GM23338 (cell line): ENCODE data around the gene SLC25A17. TPM values are rescaled to one million over a fixed set of nuclear protein-coding genes. Genes with fewer than 3 reads are reported as not detected.

Source experiments
- ATAC-seq: fragments of 200-7000 bp; cut with Tn5 transposase; 3 replicates; pipeline ENCODE4 v1.9.1; 2020
- DNase-seq: peaks from one replicate; pipeline ENCODE4 v3.0.0-alpha.2; 2015; ENCODE audit warnings: low spot score
- H2AFZ ChIP-seq: fragments of 200-600 bp; sonication (generic); 2 replicates; pipeline ENCODE4 v1.8.0; 2016; ENCODE audit warnings: antibody characterized with exemption, mild to moderate bottlenecking, moderate library complexity
- H3F3A ChIP-seq: fragments of 200-600 bp; sonication (generic); replicated peaks from 2 replicates; pipeline ENCODE4 v1.8.0; 2017; ENCODE audit warnings: antibody characterized with exemption, mixed run types, low read depth
- H3K27ac ChIP-seq: fragments of 200-600 bp; sonication (generic); 2 replicates; pipeline ENCODE4 v1.6.1; 2016; ENCODE audit warnings: low read depth
- H3K27me3 ChIP-seq: fragments of 200-600 bp; sonication (generic); 2 replicates; pipeline ENCODE4 v1.8.0; 2016; ENCODE audit warnings: mild to moderate bottlenecking, mixed run types, moderate library complexity; ENCODE audit not compliant: insufficient read depth
- H3K36me3 ChIP-seq: fragments of 200-600 bp; sonication (generic); 2 replicates; pipeline ENCODE4 v1.8.0; 2016; ENCODE audit warnings: mild to moderate bottlenecking; ENCODE audit not compliant: insufficient read depth
- H3K4me1 ChIP-seq: fragments of 200-600 bp; sonication (generic); 2 replicates; pipeline ENCODE4 v1.8.0; 2016; ENCODE audit warnings: mild to moderate bottlenecking, moderate library complexity; ENCODE audit not compliant: insufficient read depth
- H3K4me2 ChIP-seq: fragments of 200-600 bp; sonication (generic); 2 replicates; pipeline ENCODE4 v1.7.1; 2017; ENCODE audit warnings: mixed run types
- H3K4me3 ChIP-seq: fragments of 200-600 bp; sonication (generic); 2 replicates; pipeline ENCODE4 v1.6.1; 2016; ENCODE audit warnings: mixed run types
- H3K79me2 ChIP-seq: fragments of 200-600 bp; sonication (generic); replicated peaks from 2 replicates; pipeline ENCODE4 v1.8.0; 2017; ENCODE audit warnings: mild to moderate bottlenecking; ENCODE audit not compliant: insufficient read depth
- H3K9me2 ChIP-seq: fragments of 200-600 bp; sonication (generic); 2 replicates; pipeline ENCODE4 v1.8.0; 2017; ENCODE audit not compliant: insufficient read depth
- H4K20me1 ChIP-seq: fragments of 200-600 bp; sonication (generic); replicated peaks from 2 replicates; pipeline ENCODE4 v1.8.0; 2017; ENCODE audit warnings: mild to moderate bottlenecking; ENCODE audit not compliant: insufficient read depth
- H3K27ac Mint-ChIP-seq: 2 replicates; pipeline ENCODE4 v1.8.0; 2020; ENCODE audit warnings: inconsistent platforms, mild to moderate bottlenecking, moderate library complexity, mixed read lengths
- H3K27me3 Mint-ChIP-seq: 3 replicates; pipeline ENCODE4 v1.8.0; 2022; ENCODE audit warnings: low read depth, mild to moderate bottlenecking, moderate library complexity, mixed read lengths, inconsistent platforms; ENCODE audit not compliant: insufficient read depth, poor library complexity
- H3K36me3 Mint-ChIP-seq: 3 replicates; pipeline ENCODE4 v1.8.0; 2021; ENCODE audit warnings: low read depth, mild to moderate bottlenecking, inconsistent platforms, moderate library complexity, mixed read lengths
- H3K4me1 Mint-ChIP-seq: 3 replicates; pipeline ENCODE4 v1.8.0; 2020; ENCODE audit warnings: mild to moderate bottlenecking, inconsistent platforms, mixed read lengths
- H3K4me3 Mint-ChIP-seq: 3 replicates; pipeline ENCODE4 v1.8.0; 2021; ENCODE audit warnings: moderate library complexity, mild to moderate bottlenecking, inconsistent platforms, mixed read lengths
- H3K9me3 Mint-ChIP-seq: 3 replicates; pipeline ENCODE4 v1.8.0; 2020; ENCODE audit warnings: moderate library complexity, mild to moderate bottlenecking, inconsistent platforms, mixed read lengths
- CREB1 ChIP-seq: fragments of 250-450 bp; sonication (Bioruptor Pico); IDR thresholded peaks from 2 replicates; pipeline ENCODE4 v1.5.0; 2020; ENCODE audit warnings: low read depth, mild to moderate bottlenecking, moderate library complexity
- CTCF ChIP-seq, 2 experiments: fragments of 200-600 bp in 1 of 2; sonication (generic) in 1 of 2; conservative IDR thresholded peaks; 2 replicates each; pipeline versions ENCODE4 v1.5.1 to v1.6.1; 2016 to 2017; ENCODE audit warnings: antibody characterized with exemption in 2 of 2, low read depth in 2 of 2, mild to moderate bottlenecking in 2 of 2, moderate library complexity in 1 of 2
- ETS1 ChIP-seq: IDR thresholded peaks from 2 replicates; pipeline ENCODE4 v1.6.1; 2016; ENCODE audit warnings: antibody characterized with exemption
- EZH2 ChIP-seq: fragments of 200-600 bp; sonication (generic); IDR thresholded peaks from one replicate; pipeline ENCODE4 v1.8.0; 2017; ENCODE audit warnings: antibody characterized with exemption, mild to moderate bottlenecking, low read depth; ENCODE audit not compliant: unreplicated experiment
- JUNB ChIP-seq: IDR thresholded peaks from one replicate; pipeline ENCODE4 v1.6.1; 2016; ENCODE audit warnings: antibody characterized with exemption; ENCODE audit not compliant: unreplicated experiment
- NANOG ChIP-seq: IDR thresholded peaks from 2 replicates; pipeline ENCODE4 v1.6.1; 2016; ENCODE audit warnings: antibody characterized with exemption, borderline replicate concordance
- REST ChIP-seq: IDR thresholded peaks from one replicate; pipeline ENCODE4 v1.6.1; 2018; ENCODE audit warnings: antibody characterized with exemption; ENCODE audit not compliant: unreplicated experiment
- STAT1 ChIP-seq: IDR thresholded peaks from one replicate; pipeline ENCODE4 v1.6.1; 2016; ENCODE audit warnings: antibody characterized with exemption; ENCODE audit not compliant: unreplicated experiment
- ZNF331 ChIP-seq: fragments of 250-450 bp; sonication (Bioruptor Pico); IDR thresholded peaks from 2 replicates; pipeline ENCODE4 v1.5.0; 2020; ENCODE audit warnings: low read depth, mild to moderate bottlenecking, moderate library complexity
- polyA plus RNA-seq: library from polyadenylated mRNA; unstranded; fragments of >200 nt; fragmentation: Nextera tagmentation; extraction: Ambion mirVana; gene quantifications from 2 replicates; pipeline ENCODE4 v1.2.1, GENCODE V29; 2016
- total RNA-seq: library from RNA; depleted of rRNA; stranded (reverse); fragments of >200 nt; shearing (Covaris generic); gene quantifications from 2 replicates; pipeline ENCODE4 v1.2.3, GENCODE V29; 2014
- TF ChIP-seq, protein P1 (sequence below): fragments of 250-450 bp; sonication (Bioruptor Pico); IDR thresholded peaks from 2 replicates; pipeline ENCODE4 v1.5.0; 2020; ENCODE audit warnings: mild to moderate bottlenecking, moderate library complexity

SLC25A17 gene
- total and polyA plus RNA-seq, 2 experiments from 2014 or later: 35.4 to 43.6 TPM

- H3K36me3 Mint-ChIP-seq: no peaks in the 10 kb centered on the region
- ATAC-seq (peak; percentile 64), DNase-seq (peak; percentile 45)
- H3K4me2 ChIP-seq: 0 out of 2 replicates have a peak overlapping the region, but pooled peaks have one; percentile 46
- H3K4me1 ChIP-seq: peaks cover 24% of the 10 kb centered on the region
- H4K20me1 ChIP-seq: no peaks in the 10 kb centered on the region
- no peak overlapping the region for H3K4me3 ChIP-seq
- peaks cover 3% of the 10 kb centered on the region; the same call in 1 of the 2 replicates for H3F3A ChIP-seq
- H3K27me3 ChIP-seq: no peaks in the 10 kb centered on the region
- H3K27ac Mint-ChIP-seq: peak overlapping the region; percentile 40; the same call in 1 of the 2 replicates
- H3K36me3 ChIP-seq: no peaks in the 10 kb centered on the region
- H2AFZ ChIP-seq: 0 out of 2 replicates have a peak overlapping the region, but pooled peaks have one; percentile 63
- H3K4me1 Mint-ChIP-seq: peaks cover 27% of the 10 kb centered on the region
- H3K79me2 ChIP-seq: no peaks in the 10 kb centered on the region
- peaks cover 11% of the 10 kb centered on the region for H3K27me3 Mint-ChIP-seq
- no peaks in the 10 kb centered on the region; the same call in 2 of the 3 replicates for H3K9me3 Mint-ChIP-seq
- TF ChIP-seq REST (no peak), JUNB (no peak), ZNF331 (CRISPR knock-in tag) (no peak), EZH2 (no peak), ETS1 (no peak), CREB1 (CRISPR knock-in tag) (no peak), CTCF (conservative IDR thresholded peaks at IDR 0.05; ENCODE audit: low read depth in 2 of 2) (no peak), NANOG (no peak), STAT1 (no peak)
- TF ChIP-seq, protein P1, sequence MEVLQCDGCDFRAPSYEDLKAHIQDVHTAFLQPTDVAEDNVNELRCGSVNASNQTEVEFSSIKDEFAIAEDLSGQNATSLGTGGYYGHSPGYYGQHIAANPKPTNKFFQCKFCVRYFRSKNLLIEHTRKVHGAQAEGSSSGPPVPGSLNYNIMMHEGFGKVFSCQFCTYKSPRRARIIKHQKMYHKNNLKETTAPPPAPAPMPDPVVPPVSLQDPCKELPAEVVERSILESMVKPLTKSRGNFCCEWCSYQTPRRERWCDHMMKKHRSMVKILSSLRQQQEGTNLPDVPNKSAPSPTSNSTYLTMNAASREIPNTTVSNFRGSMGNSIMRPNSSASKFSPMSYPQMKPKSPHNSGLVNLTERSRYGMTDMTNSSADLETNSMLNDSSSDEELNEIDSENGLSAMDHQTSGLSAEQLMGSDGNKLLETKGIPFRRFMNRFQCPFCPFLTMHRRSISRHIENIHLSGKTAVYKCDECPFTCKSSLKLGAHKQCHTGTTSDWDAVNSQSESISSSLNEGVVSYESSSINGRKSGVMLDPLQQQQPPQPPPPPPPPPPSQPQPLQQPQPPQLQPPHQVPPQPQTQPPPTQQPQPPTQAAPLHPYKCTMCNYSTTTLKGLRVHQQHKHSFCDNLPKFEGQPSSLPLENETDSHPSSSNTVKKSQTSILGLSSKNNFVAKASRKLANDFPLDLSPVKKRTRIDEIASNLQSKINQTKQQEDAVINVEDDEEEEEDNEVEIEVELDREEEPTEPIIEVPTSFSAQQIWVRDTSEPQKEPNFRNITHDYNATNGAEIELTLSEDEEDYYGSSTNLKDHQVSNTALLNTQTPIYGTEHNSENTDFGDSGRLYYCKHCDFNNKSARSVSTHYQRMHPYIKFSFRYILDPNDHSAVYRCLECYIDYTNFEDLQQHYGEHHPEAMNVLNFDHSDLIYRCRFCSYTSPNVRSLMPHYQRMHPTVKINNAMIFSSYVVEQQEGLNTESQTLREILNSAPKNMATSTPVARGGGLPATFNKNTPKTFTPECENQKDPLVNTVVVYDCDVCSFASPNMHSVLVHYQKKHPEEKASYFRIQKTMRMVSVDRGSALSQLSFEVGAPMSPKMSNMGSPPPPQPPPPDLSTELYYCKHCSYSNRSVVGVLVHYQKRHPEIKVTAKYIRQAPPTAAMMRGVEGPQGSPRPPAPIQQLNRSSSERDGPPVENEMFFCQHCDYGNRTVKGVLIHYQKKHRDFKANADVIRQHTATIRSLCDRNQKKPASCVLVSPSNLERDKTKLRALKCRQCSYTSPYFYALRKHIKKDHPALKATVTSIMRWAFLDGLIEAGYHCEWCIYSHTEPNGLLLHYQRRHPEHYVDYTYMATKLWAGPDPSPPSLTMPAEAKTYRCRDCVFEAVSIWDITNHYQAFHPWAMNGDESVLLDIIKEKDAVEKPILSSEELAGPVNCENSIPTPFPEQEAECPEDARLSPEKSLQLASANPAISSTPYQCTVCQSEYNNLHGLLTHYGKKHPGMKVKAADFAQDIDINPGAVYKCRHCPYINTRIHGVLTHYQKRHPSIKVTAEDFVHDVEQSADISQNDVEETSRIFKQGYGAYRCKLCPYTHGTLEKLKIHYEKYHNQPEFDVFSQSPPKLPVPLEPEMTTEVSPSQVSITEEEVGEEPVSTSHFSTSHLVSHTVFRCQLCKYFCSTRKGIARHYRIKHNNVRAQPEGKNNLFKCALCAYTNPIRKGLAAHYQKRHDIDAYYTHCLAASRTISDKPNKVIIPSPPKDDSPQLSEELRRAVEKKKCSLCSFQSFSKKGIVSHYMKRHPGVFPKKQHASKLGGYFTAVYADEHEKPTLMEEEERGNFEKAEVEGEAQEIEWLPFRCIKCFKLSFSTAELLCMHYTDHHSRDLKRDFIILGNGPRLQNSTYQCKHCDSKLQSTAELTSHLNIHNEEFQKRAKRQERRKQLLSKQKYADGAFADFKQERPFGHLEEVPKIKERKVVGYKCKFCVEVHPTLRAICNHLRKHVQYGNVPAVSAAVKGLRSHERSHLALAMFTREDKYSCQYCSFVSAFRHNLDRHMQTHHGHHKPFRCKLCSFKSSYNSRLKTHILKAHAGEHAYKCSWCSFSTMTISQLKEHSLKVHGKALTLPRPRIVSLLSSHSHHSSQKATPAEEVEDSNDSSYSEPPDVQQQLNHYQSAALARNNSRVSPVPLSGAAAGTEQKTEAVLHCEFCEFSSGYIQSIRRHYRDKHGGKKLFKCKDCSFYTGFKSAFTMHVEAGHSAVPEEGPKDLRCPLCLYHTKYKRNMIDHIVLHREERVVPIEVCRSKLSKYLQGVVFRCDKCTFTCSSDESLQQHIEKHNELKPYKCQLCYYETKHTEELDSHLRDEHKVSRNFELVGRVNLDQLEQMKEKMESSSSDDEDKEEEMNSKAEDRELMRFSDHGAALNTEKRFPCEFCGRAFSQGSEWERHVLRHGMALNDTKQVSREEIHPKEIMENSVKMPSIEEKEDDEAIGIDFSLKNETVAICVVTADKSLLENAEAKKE (CRISPR knock-in tag): no peak
- H3K27ac ChIP-seq: no peak overlapping the region
- no peaks in the 10 kb centered on the region for H3K9me2 ChIP-seq
- no peak overlapping the region for H3K4me3 Mint-ChIP-seq
These were observed 97.9 kb downstream of the SLC25A17 start for GRCh38 chr22:40721266-40721665.
